ENCODE results near the gene SAE1. TPM values are rescaled to one million over a fixed set of nuclear protein-coding genes. Genes with fewer than 3 reads are reported as not detected.

The SAE1 gene
- total and polyA plus RNA-seq, 10 of the 15 experiments (the other 5 are each of a cell fraction or from before 2014, with no cell fraction given), result 62.0 to 246 (median 148) TPM

GRCh38 chr19:47122359-47123335 lies 8.0 kb upstream of the SAE1 start:
- ChIA-PET RAD21 (ENCODE audit: unreplicated experiment) (interaction anchor here (1.0 to 3.4 kb wide), 5 partner anchors 9 to 87 kb away, joined by 3 to 16 read pairs (median 7); partner anchors contain the start of gene ZC3H4), CTCF (interaction anchor here (0.8 to 3.1 kb wide), 15 partner anchors 9 to 122 kb away, joined by 3 to 27 read pairs (median 4); partner anchors contain the start of gene ZC3H4), POLR2A (interaction anchor here (0.6 to 1.9 kb wide), 2 partner anchors 9 to 11 kb away, joined by 3 to 7 read pairs; partner anchors contain the start of gene ZC3H4), SMC1A (ENCODE audit: uncharacterized antibody, unreplicated experiment) (interaction anchor here (1.1 to 5.4 kb wide), 6 partner anchors 9 to 110 kb away, joined by 3 to 28 read pairs (median 7); partner anchors contain the start of gene ZC3H4)
- Histone ChIP-seq H2AFZ (ENCODE audit: control insufficient read depth, low read depth, low read length) (no peak overlapping the region), H3K79me2 (ENCODE audit: control insufficient read depth, insufficient read depth, low read length) (no peaks in the 10 kb centered on the region), H3K4me2 (ENCODE audit: control insufficient read depth, insufficient read depth) (no peak overlapping the region), H4K20me1 (ENCODE audit: control insufficient read depth, insufficient read depth) (no peaks in the 10 kb centered on the region), H3K4me3 (no peak overlapping the region), H3K9ac (ENCODE audit: control insufficient read depth, insufficient read depth, low read length) (no peak overlapping the region), H3K27me3 (replicated peaks in 1 of 2; ENCODE audit: control insufficient read depth in 2 of 2, insufficient read depth in 2 of 2, low read length in 1 of 2) (no peaks in the 10 kb centered on the region), H3K36me3 (ENCODE audit: control insufficient read depth in 2 of 2, insufficient read depth in 2 of 2, low read length in 1 of 2) (no peaks in the 10 kb centered on the region), H3K4me1 (ENCODE audit: control insufficient read depth, insufficient read depth, low read length) (no peaks in the 10 kb centered on the region), H3K27ac (ENCODE audit: control insufficient read depth, insufficient read depth) (no peak overlapping the region), H3K9me3 (replicated peaks; ENCODE audit: control insufficient read depth, insufficient read depth, low read length) (no peaks in the 10 kb centered on the region)
- FAIRE-seq, result no peak
- DNase-seq (ENCODE audit: low read depth, low spot score), result no peak
- TF ChIP-seq WRNIP1 (IDR thresholded peaks at IDR 0.05; ENCODE audit: borderline replicate concordance, low read depth, low read length) (no peak), ZZZ3 (IDR thresholded peaks at IDR 0.05; ENCODE audit: control insufficient read depth, insufficient read length, low read depth) (no peak), MLLT1 (IDR thresholded peaks at IDR 0.05) (no peak), NR2C2 (IDR thresholded peaks at IDR 0.05; ENCODE audit: borderline replicate concordance, control insufficient read depth, insufficient read length, low read depth) (no peak), JUNB (IDR thresholded peaks at IDR 0.05) (no peak)
- intact Hi-C loops (cut with micrococcal nuclease; ENCODE audit: unreplicated experiment), result no loop called here
- ATAC-seq, result no peak
- no TSS peak for BruUV-seq (replicated peaks)
- WGBS (ENCODE audit: insufficient coverage, insufficient replicate concordance, low lambda C conversion rate, missing lambda C conversion rate), result 43% methylated on average over 14 of the region's 14 CpGs
- in situ Hi-C loops (cut with MboI), result no loop called here

All from GM12878 (cell line).